NB4 (cell line): ENCODE results near the gene STXBP3.

ENCODE experiments used
- DNase-seq: peaks from one replicate; pipeline ENCODE4 v3.0.0; 2010; ENCODE audit warnings: low read depth
- H3K4me3 ChIP-seq: one replicate; pipeline ENCODE4 v1.5.1; 2011; ENCODE audit warnings: mild to moderate bottlenecking, low read depth, low read length, moderate library complexity
- CTCF ChIP-seq: IDR thresholded peaks from one replicate; pipeline ENCODE4 v1.5.1; 2012; ENCODE audit warnings: low read depth, low read length
- MAX ChIP-seq: IDR thresholded peaks from 2 replicates; pipeline ENCODE4 v1.6.1; 2011; ENCODE audit warnings: low read depth, low read length
- MYC ChIP-seq: IDR thresholded peaks from 2 replicates; pipeline ENCODE4 v1.6.1; 2011; ENCODE audit warnings: low read depth, low read length
- POLR2A ChIP-seq: IDR thresholded peaks from 2 replicates; pipeline ENCODE4 v1.6.1; 2011; ENCODE audit warnings: mild to moderate bottlenecking; ENCODE audit not compliant: insufficient read length; ENCODE audit errors: extremely low read depth

STXBP3 gene

GRCh38 chr1:108814343-108815125 is 68.1 kb downstream of the STXBP3 start:
- no peak overlapping the region for H3K4me3 ChIP-seq
- DNase-seq, result no peak
- TF ChIP-seq MAX (no peak), MYC (no peak), CTCF (no peak), POLR2A (no peak)

GRCh38 chr1:108815566-108815965 is 69.1 kb downstream of the STXBP3 start:
- TF ChIP-seq MAX, result no peak
- TF ChIP-seq CTCF, result no peak
- TF ChIP-seq MYC, result no peak
- TF ChIP-seq POLR2A, result no peak
- no peak overlapping the region for H3K4me3 ChIP-seq
- DNase-seq, result no peak

DNA sequence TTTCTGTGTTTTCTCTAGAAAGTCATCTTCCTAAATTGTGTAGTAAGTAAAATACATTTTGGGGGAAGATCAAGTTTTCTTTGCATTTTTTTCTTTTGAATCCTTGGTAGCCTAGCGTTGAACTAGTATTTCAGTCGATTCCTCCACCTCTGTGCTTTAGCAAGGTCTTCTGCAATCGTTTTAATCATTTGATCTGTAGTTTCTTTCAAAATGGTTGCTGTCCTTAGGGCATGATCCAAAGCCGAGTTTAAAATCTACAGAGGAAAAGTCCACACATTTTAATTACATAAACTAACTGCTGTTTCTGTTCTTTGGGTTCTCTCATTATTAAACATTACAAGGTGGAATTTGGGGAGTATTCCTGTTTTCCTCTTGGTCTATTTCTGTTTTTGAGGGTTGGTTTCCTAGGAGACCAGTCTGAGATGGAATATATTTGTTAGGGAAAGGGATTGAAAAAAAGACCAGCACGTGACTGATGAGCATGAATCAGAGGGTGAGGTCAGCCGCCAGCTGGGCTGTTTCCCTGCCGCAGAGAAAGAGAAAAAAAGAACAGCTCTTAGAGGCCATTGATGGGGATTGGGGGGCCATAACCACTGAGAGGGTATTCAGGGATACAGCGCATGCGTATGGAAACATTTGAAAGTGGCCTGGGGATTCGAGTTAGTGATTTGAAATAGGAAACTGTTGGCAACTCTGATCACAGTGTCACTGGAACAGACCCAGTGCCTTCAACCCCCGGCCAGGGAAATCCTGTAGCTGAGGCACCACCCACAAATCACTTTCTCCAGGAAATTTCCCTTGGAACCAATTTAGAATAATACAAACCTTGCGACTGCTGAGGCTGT is 69.8 kb downstream of the STXBP3 start:
- no peak for DNase-seq
- TF ChIP-seq MYC (no peak), POLR2A (no peak), CTCF (no peak), MAX (peak; percentile 14; the same call in 1 of the 2 replicates)
- no peak overlapping the region for H3K4me3 ChIP-seq

GRCh38 chr1:108817016-108817415 is 70.5 kb downstream of the STXBP3 start:
- TF ChIP-seq CTCF (no peak), MAX (no peak), MYC (no peak), POLR2A (no peak)
- no peak overlapping the region for H3K4me3 ChIP-seq
- no peak for DNase-seq

DNA sequence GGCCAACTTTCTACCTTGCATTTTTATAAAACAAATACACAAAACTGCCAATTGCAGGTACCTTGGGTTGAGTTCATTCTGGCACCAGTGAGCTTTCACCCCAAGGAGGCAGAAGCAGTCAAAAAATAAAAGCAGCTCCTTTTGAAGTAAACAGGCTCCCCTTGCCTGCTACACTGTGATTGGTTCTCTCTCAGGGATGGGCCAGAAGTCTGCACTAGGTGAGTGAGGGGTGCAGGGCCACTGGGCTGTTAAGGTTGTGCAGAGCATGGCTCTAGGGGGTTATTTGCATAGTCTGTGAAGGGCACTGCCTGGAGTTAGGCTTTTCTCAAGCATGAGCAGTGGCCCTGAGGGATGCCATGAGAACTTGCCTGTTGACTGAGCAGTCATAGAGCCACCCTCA is 71.3 kb downstream of the STXBP3 start:
- no peak overlapping the region for H3K4me3 ChIP-seq
- no peak for TF ChIP-seq MYC
- TF ChIP-seq CTCF, result no peak
- TF ChIP-seq MAX, result no peak
- TF ChIP-seq POLR2A, result no peak
- DNase-seq, result no peak
